HL-60/S4 treated with phorbol 12-myristate 13-acetate at 8.2 ng/mL for 4 days and 3 days (cell line): ENCODE data around the gene HSPA12A.

Source experiments
- in situ Hi-C: fragments of 300-500 bp; cut with MboI; formaldehyde crosslinking; loops from 2 replicates; pipeline ENCODE4 v1.15.0; 2022; ENCODE audit warnings: low sequenced_read_pairs

The HSPA12A gene

GRCh38 chr10:116634126-116634975, 108.0 kb downstream of the HSPA12A start:
- in situ Hi-C loops, result no loop called here

- in situ Hi-C loops, result no loop called here
Measured at GRCh38 chr10:116633216-116633600, 109.2 kb downstream of the HSPA12A start.

- in situ Hi-C loops, result no loop called here
Measured at GRCh38 chr10:116632596-116633215, 109.7 kb downstream of the HSPA12A start.

- in situ Hi-C loops, result no loop called here
Measured at GRCh38 chr10:116631871-116632295, 110.5 kb downstream of the HSPA12A start.

GRCh38 chr10:116630020-116630419, 112.3 kb downstream of the HSPA12A start:
- in situ Hi-C loops, result no loop called here

GRCh38 chr10:116629340-116629739, 113.0 kb downstream of the HSPA12A start:
- in situ Hi-C loops, result no loop called here

- in situ Hi-C loops, result no loop called here
Measured at GRCh38 chr10:116627386-116627933, 114.9 kb downstream of the HSPA12A start.

- in situ Hi-C loops, result no loop called here
Measured at GRCh38 chr10:116626815-116627214, 115.6 kb downstream of the HSPA12A start.

GRCh38 chr10:116625845-116626244, 116.5 kb downstream of the HSPA12A start:
- in situ Hi-C loops, result no loop called here

GRCh38 chr10:116621934-116622655, 120.3 kb downstream of the HSPA12A start:
- in situ Hi-C loops, result no loop called here

- in situ Hi-C loops, result no loop called here
Measured at GRCh38 chr10:116621476-116621875, 120.9 kb downstream of the HSPA12A start.
